Measurements from ENCODE around the gene ZNF521.

ZNF521 gene

DNA sequence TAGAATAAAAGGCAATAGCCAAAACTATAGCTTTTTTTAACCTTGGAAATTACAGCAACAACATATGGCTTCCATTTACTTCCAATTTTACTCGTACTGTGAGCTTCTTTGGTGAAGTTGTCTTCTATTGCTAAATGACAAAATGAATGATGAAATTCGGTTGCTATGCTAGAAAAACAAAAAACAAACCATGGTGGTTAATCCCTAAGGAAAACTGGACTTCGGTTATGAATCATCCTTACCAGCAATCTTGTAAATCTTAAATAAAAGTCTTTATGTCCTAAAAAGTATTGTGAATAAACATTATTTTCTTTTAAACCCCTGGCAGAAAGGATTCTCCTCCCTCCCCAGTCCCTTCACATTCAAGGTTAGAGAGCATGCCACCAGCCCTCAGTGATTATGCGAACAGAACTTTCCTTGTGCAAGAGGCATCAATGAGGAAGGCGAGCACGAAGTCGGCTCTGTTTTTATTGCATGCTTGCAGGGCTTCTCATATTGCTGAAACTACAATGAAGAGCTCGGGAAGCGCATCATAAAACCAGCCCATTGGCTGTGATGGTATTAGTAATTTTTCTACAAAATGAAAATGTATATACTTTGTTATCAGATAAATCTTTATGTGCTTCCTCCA lies 62.9 kb downstream of the ZNF521 start:
- no peak for TF ChIP-seq ZNF274 (IDR thresholded peaks at IDR 0.05; ENCODE audit: low read depth, low read length)
- H3K4me3 ChIP-seq (ENCODE audit: low read length) = no peak overlapping the region

DNA sequence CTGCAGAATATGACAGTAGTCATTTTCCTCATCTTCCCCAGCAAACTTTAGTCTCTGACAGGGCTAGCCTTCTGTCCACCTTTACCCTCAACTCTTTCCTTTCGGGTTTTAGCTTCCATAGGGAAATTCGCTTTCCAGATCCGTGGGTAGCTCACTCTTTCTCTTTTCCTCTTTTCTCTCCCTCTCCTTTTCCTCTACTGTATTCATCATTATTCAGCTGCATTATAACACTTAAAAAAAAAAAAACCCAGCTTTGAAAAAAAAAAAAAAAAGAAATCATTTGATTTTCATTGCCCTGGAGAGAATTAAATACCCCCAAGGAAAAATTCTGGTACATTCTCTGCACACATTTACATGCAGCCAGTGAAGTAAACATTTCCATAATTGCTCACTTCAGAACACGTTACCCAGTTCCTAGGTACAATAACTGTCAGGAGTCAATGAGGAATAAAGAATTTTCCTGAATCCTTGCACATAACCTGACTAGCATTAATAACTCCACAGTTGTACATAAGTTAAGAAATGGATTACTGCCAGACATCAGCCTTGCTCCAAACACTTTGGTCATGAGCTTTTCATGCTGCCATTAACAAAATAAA lies 63.5 kb downstream of the ZNF521 start:
- TF ChIP-seq ZNF274 (IDR thresholded peaks at IDR 0.05; ENCODE audit: low read depth, low read length) = no peak
- no peak overlapping the region for H3K4me3 ChIP-seq (ENCODE audit: low read length)

DNA sequence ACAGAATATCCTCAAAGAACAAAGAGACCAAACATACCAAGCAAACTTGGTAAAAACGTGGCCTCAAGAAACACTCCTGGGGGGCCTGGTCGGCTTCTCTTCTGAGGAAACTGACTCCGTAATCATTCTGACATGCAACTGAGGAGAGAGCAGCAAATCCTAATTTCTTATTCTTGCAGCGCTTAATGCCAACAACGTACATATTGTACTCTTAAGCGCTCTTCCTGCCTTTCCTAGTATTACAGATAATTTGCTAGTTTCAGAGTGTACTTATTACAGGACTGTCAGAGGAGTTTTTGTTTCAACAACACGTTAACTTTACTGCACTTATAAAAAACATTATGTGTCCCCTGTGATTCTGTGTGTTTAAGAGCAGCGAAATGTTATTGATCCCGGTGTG lies 64.9 kb downstream of the ZNF521 start:
- TF ChIP-seq ZNF274 (IDR thresholded peaks at IDR 0.05; ENCODE audit: low read depth, low read length) = no peak
- no peak overlapping the region for H3K4me3 ChIP-seq (ENCODE audit: low read length)

DNA sequence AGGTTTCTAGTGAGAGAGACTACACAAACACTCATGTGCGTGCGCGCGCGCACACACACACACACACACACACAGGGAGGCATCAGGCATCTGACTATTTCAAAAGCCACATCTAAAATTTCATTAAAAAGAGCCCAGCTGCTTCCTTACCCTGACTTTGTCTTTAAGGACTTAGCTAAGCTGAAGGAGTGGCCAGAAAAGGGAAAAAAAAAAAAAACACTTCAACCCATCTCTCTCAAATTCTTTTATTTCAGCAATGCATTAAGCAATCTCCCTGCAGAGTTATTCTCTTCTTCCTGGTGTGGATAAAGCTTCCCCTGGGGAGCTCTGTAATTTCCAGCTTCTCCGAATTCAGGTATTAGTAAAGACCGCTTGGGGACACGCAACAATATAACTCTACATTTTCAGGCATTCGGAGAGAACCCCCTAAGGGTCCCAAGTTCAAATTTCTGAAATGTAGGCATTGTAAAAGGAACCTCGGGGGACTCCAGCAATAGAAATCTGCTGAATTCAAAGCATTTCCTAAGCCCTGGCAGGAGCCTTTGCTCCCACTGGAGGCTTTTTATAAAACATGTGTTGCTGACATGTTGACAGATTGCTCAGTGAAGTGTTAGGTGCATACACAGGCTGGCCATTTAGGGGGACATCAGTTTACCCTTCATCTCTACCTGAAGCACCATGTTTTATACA lies 67.0 kb downstream of the ZNF521 start:
- TF ChIP-seq ZNF274 (IDR thresholded peaks at IDR 0.05; ENCODE audit: low read depth, low read length) = no peak
- no peak overlapping the region for H3K4me3 ChIP-seq (ENCODE audit: low read length)

DNA sequence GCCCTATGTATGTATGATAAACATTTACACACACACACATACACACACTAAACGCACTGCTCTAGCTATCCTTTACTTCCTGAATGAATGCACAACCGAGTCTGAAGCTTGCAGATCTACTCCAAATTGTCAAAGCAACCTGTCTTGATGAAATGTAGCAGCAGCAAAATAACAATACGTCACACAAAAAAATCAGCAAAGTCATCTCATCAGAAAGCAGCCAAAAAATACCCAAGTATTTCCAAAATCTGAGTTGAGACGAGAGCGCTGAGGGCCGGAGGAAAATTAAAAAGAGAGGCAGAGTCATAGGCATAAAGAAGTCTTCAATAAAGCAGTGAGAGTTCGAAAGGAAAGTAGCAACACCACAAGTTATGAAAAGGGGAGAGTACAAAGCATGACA lies 67.7 kb downstream of the ZNF521 start:
- no peak overlapping the region for H3K4me3 ChIP-seq (ENCODE audit: low read length)
- no peak for TF ChIP-seq ZNF274 (IDR thresholded peaks at IDR 0.05; ENCODE audit: low read depth, low read length)

DNA sequence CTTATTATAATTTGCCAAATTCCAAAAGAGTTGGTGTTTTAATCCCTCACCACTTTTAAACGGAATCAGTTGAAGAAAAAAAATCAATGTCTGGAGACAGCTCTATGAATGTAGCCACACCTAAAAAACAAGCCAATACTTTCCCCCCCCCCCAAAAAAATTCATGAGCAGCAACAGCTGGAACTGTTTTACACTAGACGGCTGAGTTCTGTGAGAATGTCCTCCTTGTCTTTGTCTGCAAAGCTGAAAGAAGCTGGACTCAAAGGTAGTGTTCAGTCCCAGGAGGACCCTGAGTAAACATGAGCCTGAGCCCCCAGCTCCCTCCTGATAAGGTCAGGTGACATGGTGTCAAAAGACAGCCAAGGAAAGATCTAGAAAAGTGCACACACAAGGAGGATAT lies 68.2 kb downstream of the ZNF521 start:
- H3K4me3 ChIP-seq (ENCODE audit: low read length) = no peak overlapping the region
- TF ChIP-seq ZNF274 (IDR thresholded peaks at IDR 0.05; ENCODE audit: low read depth, low read length) = no peak

DNA sequence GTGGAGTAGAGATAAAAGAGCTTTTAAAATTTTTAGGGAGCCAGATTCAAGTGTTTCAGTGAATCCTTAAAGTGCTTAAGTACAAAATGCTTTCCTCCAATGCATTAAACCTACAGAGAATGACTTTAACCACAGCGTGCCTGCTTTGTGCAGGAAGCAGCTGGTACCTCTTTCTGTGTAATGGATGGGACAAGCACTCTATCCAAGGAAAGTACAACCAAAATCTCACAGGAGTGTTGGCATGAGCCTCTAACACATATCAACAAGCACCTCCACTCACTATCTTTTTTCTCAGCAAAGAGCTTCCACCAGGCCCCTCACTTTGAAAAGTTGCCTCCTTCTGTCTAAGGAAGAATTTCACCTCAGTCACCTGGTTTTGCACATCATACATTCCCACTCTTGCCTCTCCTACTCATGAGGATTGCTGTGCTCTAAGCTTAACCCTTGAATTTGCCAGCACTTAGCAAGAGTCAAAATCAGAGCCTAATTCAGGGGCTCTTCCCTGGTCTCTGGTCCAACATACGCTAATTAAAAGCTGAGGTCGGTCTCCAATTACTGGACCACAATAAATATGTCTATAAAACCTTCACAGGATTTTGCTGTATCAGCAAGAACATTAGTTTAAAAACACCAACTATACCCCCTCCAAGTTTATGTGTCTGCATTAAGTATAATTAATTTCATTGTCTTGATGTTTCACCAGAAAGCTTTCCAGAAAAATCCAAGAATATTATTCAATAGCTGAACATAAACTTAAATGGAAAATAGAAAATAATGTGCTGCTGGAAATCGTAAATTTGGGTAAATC lies 68.9 kb downstream of the ZNF521 start:
- no peak overlapping the region for H3K4me3 ChIP-seq (ENCODE audit: low read length)
- TF ChIP-seq ZNF274 (IDR thresholded peaks at IDR 0.05; ENCODE audit: low read depth, low read length) = no peak

DNA sequence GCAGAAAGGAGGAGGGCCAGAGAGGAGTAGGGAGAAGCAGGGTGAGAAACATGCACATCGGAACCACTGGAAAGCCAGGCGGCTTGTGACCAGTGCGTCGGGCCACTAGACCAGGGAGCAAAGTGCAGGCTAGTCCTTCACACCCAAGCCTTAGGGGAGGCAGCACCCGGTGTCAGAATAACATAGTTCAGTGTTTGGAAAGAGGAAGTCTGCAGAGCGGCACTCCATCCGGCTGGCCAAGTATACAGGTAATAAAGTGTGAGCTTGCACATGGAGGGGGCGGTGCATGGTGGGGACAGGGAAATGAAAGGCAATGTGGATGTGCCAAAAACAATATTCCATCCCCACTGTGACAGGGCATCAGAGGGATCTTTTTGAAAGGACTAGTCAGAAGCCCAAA lies 69.7 kb downstream of the ZNF521 start:
- no peak overlapping the region for H3K4me3 ChIP-seq (ENCODE audit: low read length)
- no peak for TF ChIP-seq ZNF274 (IDR thresholded peaks at IDR 0.05; ENCODE audit: low read depth, low read length)

DNA sequence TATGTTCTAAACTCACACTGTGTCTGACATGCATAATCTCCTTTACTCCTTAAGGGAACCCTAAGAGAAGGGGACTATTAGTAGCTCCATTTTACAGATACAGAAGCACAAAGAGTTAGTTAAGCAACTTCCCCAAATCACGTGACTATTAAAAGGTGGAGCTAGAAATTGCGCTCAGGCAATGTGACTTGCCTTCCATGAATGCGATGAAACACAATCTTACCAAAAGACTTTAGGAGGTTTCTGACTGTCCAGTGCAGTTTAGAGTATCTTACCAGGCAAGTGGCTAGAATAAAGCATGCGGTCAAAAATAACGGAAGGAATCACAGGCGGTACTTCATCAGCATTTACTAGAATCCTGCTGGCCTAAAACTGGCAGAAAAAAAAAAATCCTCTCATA lies 70.4 kb downstream of the ZNF521 start:
- no peak for TF ChIP-seq ZNF274 (IDR thresholded peaks at IDR 0.05; ENCODE audit: low read depth, low read length)
- no peak overlapping the region for H3K4me3 ChIP-seq (ENCODE audit: low read length)

DNA sequence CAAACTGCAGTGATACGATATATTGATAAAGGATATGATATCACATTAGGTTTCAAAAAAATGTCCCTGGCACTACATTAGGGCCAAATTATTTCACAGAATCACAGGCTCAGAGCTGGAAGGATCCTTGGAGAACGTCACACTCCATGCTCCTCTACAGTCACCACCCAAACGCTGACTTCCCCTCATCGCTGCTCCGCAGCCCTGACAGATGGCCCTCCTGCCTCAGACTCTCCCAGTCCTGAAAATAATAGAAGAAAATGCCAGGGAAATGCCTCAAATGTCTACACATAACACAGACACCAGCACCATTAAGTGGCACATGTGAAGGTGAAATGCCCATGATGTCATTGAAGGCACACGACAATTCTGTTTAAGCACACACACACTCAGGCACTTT lies 72.0 kb downstream of the ZNF521 start:
- H3K4me3 ChIP-seq (ENCODE audit: low read length) = no peak overlapping the region
- TF ChIP-seq ZNF274 (IDR thresholded peaks at IDR 0.05; ENCODE audit: low read depth, low read length) = no peak

DNA sequence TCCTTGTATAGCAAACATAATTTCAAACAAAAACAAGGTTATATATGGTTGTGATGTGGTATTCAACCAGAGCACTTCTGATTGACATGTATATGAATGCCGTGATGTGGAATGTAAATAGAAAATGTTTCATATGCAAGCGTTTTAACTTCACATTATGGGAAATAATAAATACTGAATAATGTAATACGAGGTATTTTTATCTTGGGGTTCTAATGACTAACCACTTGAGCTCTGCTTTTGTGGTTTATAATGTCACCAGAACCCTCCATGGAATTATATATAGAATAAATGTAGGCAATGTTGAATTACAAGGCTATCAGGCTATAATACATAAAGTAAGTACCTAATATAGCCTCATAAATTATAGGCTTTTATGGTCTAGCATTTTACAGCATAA lies 72.4 kb downstream of the ZNF521 start:
- no peak for TF ChIP-seq ZNF274 (IDR thresholded peaks at IDR 0.05; ENCODE audit: low read depth, low read length)
- no peak overlapping the region for H3K4me3 ChIP-seq (ENCODE audit: low read length)

DNA sequence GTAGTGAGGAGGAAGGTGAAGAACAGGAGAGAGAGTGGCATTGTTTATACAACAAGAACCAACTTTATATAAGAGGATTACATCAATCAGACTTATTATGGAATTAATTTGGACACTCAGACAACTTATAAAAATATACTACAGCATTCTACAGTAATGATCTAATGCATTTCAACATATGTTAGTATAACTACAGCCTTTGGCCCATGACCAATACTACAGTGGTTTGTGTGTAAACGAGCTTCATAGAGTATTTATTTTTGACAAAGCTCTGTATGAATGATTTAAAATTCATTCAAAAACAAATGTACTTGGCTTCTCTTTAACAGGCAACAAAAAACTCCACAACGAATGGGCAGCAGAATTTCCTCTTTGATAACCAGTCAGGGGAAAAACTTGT lies 72.8 kb downstream of the ZNF521 start:
- no peak overlapping the region for H3K4me3 ChIP-seq (ENCODE audit: low read length)
- no peak for TF ChIP-seq ZNF274 (IDR thresholded peaks at IDR 0.05; ENCODE audit: low read depth, low read length)

DNA sequence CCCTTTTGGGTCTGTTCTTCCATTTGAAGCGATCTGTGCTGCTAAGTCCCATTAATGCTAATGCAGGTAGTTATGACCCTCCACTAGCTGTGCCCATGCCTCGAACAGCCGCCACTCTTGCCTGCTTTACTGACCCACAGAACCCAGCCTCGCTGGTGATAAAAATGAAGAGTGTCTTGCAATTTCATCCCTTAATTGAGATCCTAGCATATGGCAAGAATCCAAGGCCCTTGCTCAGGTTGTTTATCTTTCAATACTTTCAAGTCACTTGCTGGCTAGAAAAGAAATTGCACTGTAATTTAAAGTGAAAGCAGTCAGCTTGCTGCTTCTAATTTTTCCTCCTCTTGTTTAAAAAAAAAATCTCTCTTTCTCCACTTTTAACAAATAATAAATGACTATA lies 73.6 kb downstream of the ZNF521 start:
- no peak overlapping the region for H3K4me3 ChIP-seq (ENCODE audit: low read length)

DNA sequence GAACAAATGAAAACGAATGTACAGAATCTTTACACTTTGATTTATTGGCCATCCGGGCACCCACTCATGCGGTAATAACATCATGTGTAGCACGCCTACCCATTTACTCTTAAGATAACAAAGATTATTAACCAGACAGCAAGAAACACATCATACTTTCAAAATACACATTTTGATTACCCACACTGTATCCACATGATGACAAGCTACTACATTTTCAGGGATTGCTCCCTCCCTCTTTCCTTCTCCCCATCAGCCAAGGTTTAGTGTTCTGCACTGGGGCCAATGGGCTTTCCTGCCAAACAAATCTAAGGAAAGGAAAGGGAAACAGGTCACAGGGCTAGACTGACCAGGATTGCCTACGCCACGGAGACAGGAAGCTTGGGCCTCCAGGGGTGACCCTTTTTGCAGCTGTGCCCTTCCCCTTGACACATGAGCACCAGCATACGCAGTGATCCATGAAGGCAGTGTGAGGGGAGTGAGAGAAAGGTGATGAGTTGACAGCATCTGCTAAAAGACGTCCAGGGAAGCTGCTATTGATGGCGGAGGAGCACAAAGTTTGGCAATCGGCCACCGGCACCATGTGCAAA lies 76.5 kb downstream of the ZNF521 start:
- no peak for TF ChIP-seq ZNF274 (IDR thresholded peaks at IDR 0.05; ENCODE audit: low read depth, low read length)
- no peak overlapping the region for H3K4me3 ChIP-seq (ENCODE audit: low read length)

More for the DNA sequence above, 73.6 kb downstream of the ZNF521 start:
- no peak for TF ChIP-seq ZNF274 (IDR thresholded peaks at IDR 0.05; ENCODE audit: low read depth, low read length)
